ENCODE data around the gene MTHFR. TPM values are rescaled to one million over a fixed set of nuclear protein-coding genes. Genes with fewer than 3 reads are reported as not detected.

MTHFR gene
- total RNA-seq = 49.2 and 75.0 TPM in 2 replicates

DNA sequence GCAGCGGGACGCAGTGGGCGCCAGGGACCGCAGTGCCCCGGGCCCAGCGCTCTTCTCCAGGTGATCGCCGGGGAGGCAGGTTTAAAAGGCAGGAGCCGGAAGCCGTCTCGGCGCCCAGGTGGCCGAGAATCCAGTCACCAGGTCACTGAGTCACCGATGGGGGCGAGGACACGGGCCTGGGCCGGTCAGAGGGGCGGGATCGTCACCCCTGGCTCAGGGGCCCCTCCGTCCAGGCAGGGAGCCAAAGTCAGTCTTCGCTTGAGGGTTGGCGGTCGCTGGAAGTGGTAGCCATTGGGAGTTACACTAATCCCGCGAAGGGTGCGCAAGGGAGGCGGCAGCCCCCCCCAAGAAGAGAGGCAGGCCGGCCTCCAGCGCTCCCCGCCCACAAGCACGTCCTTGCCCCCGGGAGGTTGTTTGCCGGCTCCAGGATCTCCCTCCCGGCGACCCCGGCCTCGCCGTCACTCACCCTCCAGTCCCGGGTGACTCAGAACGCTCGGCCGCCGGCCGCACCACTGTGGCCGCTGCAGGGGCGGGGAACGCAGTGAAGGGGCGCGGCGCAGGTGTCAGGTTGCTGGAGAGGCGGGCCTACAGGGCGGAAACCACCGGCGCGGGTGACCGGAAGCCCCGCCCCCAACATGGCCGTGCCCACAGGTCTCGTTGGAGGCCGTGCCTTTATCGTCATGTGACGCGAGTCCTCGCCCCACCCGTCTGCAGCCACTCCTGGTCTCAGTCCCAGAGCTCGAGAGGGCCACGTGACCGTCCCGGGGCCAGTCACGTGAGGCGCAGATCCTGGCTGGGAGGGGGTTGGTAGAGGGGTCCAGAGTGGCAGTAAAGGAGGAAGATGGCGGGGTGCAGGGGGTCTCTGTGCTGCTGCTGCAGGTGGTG, at the start of gene MTHFR, which contains the start of gene CLCN6:
Gene MTHFR (minus strand): TSS at position 543 of the 885 bp plus-strand sequence. CDS start 2,848 bp downstream, outside the sequence.
Gene CLCN6 (plus strand): TSS at position 770 of the 885 bp plus-strand sequence. CDS start 72 bp downstream, at position 842.

DNA sequence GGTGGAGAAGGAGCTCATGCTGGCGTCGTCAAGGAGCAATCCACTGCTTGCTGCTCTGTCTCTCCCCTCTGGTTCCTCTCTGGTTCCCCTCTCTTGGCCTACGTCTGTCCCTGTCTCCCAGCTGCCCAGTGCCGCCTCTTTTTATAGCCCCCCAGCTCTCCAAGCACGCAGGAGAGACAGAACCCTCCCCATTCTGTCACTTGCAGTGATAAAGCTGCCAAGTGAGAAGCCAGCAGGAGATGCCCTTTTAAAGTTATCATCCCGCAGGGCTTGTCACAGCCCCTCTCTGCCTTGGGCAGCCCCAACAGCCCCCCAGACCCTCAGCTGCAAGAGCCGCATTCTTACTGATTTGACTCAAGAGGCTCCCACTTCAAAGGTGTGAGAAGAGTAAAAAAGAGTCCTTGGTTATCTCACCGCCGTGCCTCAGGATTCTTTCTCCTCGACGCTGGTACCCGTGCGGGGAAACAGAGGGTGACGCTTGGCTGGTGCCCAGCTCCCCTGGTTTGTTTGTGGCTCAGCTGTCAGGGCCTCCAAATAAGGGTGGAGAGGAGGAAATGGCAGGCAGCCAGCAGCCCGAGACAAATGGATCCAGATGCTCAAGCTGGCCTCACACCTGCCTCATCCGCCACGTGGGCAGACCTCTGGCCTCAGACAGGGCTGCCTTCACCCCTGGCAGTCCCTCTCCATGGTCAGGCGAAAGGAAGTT, 42.1 kb upstream of the MTHFR start, which contains the start of gene NPPA:
Gene NPPA (minus strand): TSS at position 117 of the 706 bp plus-strand sequence. CDS start 99 bp downstream, at position 18.

DNA sequence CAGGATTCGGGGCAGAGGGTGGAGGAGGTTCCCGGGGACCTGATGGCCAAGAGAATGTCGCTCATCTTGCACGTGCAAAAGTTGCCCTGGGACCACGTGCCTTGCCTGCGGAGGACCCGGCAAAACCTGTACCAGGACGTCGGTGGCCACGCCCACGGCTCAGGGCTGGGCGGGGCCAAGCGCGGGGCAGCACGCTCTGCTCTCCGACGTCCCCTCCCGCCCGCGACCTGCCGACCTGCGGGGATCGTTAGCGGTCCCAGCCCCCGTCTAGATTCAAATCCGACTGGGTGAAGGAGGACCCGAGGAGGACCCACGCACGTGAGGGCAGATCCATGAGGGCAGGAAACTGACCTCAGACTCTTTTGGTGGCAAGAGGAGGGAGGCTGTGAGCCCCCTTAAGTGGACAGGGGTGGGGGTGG, 43.8 kb downstream of the MTHFR start, which contains the start of gene C1orf167:
Gene C1orf167 (plus strand): TSS at position 206 of the 419 bp plus-strand sequence. CDS start 2,208 bp downstream, outside the sequence.

DNA sequence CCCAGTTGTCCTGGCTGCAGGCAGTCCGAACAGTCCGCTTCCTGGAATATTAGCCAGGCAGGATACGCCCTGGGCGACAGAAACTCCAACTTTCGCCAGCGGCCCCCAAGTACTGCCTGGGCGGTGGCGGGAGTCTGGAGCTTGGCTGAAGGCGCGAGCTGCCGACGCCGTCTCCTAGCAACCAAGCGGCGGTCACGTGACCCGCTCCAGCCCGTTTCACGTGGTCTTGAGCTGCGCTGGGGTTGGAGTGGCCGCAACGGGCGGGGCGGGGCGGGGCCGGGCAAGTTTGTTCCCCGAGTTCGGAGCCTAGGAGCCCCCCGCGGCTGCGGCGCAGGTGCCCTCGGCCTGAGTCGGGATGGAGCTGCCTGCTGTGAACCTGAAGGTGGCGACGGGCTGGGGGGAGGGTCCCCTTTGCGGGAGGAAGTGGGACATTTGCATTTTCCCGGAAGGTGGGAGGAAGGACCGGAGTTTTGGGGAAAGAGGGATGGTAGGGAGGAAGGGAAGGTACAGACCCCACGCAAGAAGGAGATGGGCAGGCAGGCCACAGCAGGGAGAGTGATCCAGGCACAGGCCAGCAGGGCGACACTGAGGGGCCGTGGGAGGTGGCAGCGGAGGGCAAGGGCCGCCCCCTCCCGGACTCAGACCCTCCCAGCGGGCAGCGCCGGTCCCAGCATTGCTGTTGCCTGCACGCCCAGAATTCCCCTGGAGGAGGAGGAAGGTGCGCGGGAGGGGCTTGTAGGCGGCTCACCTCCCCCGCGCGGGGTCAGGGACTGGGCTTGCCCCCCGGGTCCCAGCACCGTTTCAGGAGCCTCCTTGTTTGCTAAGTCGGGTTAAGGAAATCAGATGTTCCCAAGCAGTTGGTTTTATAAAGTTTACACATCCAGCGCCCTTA, 69.7 kb downstream of the MTHFR start, which contains the start of gene AGTRAP:
Gene AGTRAP (plus strand): TSS at position 283 of the 892 bp plus-strand sequence. CDS start 73 bp downstream, at position 356.

Other genes starting within 250 kb of the MTHFR start
- gene FBXO2, start 151.5 kb downstream of the MTHFR start, total RNA-seq = 5.2 and 7.3 TPM in 2 replicates
- gene FBXO44, start 151.1 kb downstream of the MTHFR start, total RNA-seq = 12.1 and 17.2 TPM in 2 replicates
- gene FBXO6, start 141.8 kb downstream of the MTHFR start, total RNA-seq = 5.5 and 7.0 TPM in 2 replicates
- gene MAD2L2, start 124.8 kb downstream of the MTHFR start, total RNA-seq = 29.0 and 33.6 TPM in 2 replicates
- gene DRAXIN, start 114.3 kb downstream of the MTHFR start, total RNA-seq = 0.16 and 0.26 TPM in 2 replicates
- gene AGTRAP, start 69.8 kb downstream of the MTHFR start, total RNA-seq = 33.1 and 39.2 TPM in 2 replicates
- 0.63 and 1.3 TPM in 2 replicates for gene C1orf167, start 43.8 kb downstream of the MTHFR start, total RNA-seq
- 10.0 and 11.0 TPM in 2 replicates for gene CLCN6, start 227 bp upstream of the MTHFR start, total RNA-seq
- gene NPPA, start 41.8 kb upstream of the MTHFR start, total RNA-seq = not detected in 2 replicates
- not detected in 2 replicates for gene NPPB, start 53.0 kb upstream of the MTHFR start, total RNA-seq
- gene KIAA2013, start 120.5 kb upstream of the MTHFR start, total RNA-seq = 31.3 and 34.5 TPM in 2 replicates
- 209 and 243 TPM in 2 replicates for gene PLOD1, start 128.8 kb upstream of the MTHFR start, total RNA-seq
- 41.5 and 52.5 TPM in 2 replicates for gene MFN2, start 174.5 kb upstream of the MTHFR start, total RNA-seq
- gene MIIP, start 213.5 kb upstream of the MTHFR start, total RNA-seq = 15.1 and 19.9 TPM in 2 replicates